ENCODE data around the gene TOM1L2.

The TOM1L2 gene

GRCh38 chr17:17844500-17844899 lies 127.7 kb downstream of the TOM1L2 start:
- DNase-seq: no peak

GRCh38 chr17:17844079-17844478 lies 128.1 kb downstream of the TOM1L2 start:
- DNase-seq: no peak

- DNase-seq: no peak
These were observed 129.1 kb downstream of the TOM1L2 start for GRCh38 chr17:17843096-17843495.

- DNase-seq: no peak
These were observed 129.9 kb downstream of the TOM1L2 start for GRCh38 chr17:17842111-17842876.

GRCh38 chr17:17841601-17842025 lies 130.6 kb downstream of the TOM1L2 start:
- no peak for DNase-seq

GRCh38 chr17:17840751-17841591 lies 131.2 kb downstream of the TOM1L2 start:
- DNase-seq: no peak

- peak; percentile 84 to 91 for DNase-seq
These were observed 132.2 kb downstream of the TOM1L2 start for GRCh38 chr17:17839791-17840707.

GRCh38 chr17:17837966-17838962 lies 133.9 kb downstream of the TOM1L2 start:
- peak in 1 of 2 experiments; percentile 65 for DNase-seq

GRCh38 chr17:17837380-17837821 lies 134.8 kb downstream of the TOM1L2 start:
- no peak for DNase-seq

- DNase-seq: peak; percentile 31 to 43
These were observed 135.3 kb downstream of the TOM1L2 start, which contains the start of gene SREBF1 for GRCh38 chr17:17836818-17837379. Gene SREBF1, minus strand, starts transcription at chr17:17836986. Its CDS starts 169 bp downstream, at chr17:17836817.

- DNase-seq: peak; percentile 93 to 94
These were observed 135.9 kb downstream of the TOM1L2 start for GRCh38 chr17:17836250-17836817.

- no peak for DNase-seq
These were observed 136.6 kb downstream of the TOM1L2 start for GRCh38 chr17:17835415-17836249.

- DNase-seq: no peak
These were observed 137.2 kb downstream of the TOM1L2 start for GRCh38 chr17:17834974-17835373.

GRCh38 chr17:17833658-17834357 lies 138.4 kb downstream of the TOM1L2 start:
- no peak for DNase-seq

- DNase-seq: no peak
These were observed 140.2 kb downstream of the TOM1L2 start for GRCh38 chr17:17832032-17832363.

GRCh38 chr17:17831208-17832031 lies 140.8 kb downstream of the TOM1L2 start:
- no peak for DNase-seq

GRCh38 chr17:17830740-17831207 lies 141.4 kb downstream of the TOM1L2 start:
- DNase-seq: no peak

GRCh38 chr17:17830269-17830567 lies 142.0 kb downstream of the TOM1L2 start:
- DNase-seq: no peak
